Cardiac muscle cell (in vitro differentiated cells and primary cell): ENCODE data around the gene HOXD9. TPM values are rescaled to one million over a fixed set of nuclear protein-coding genes. Genes with fewer than 3 reads are reported as not detected.

Source experiments
- DNase-seq, 2 donors: peaks; one replicate each; pipeline versions ENCODE4 v3.0.0 to v3.0.0-alpha.2; 2010 to 2017; ENCODE audit warnings: low read depth in 1 of 2, low spot score in 1 of 2
- H3K27ac ChIP-seq: fragments of 200-600 bp; sonication (generic); 2 replicates; pipeline ENCODE4 v1.5.1; 2016
- H3K27me3 ChIP-seq: fragments of 200-600 bp; sonication (generic); 2 replicates; pipeline ENCODE4 v1.6.0; 2016; ENCODE audit warnings: control low read depth
- H3K36me3 ChIP-seq: fragments of 200-600 bp; sonication (generic); 2 replicates; pipeline ENCODE4 v1.5.1; 2016; ENCODE audit warnings: control low read depth
- H3K4me1 ChIP-seq: fragments of 200-600 bp; sonication (generic); 2 replicates; pipeline ENCODE4 v1.8.1; 2017; ENCODE audit warnings: low read depth, mild to moderate bottlenecking, mixed run types
- H3K4me3 ChIP-seq: fragments of 200-600 bp; sonication (generic); 2 replicates; pipeline ENCODE4 v1.5.1; 2016; ENCODE audit warnings: mild to moderate bottlenecking
- H3K9me3 ChIP-seq: fragments of 200-600 bp; sonication (generic); 2 replicates; pipeline ENCODE4 v1.5.1; 2017; ENCODE audit warnings: low read depth, mild to moderate bottlenecking, control low read depth
- polyA plus RNA-seq: library from polyadenylated mRNA; unstranded; fragments of >200 nt; fragmentation: Nextera tagmentation; extraction: Ambion mirVana; gene quantifications from 2 replicates; pipeline ENCODE4 v1.2.1, GENCODE V29; 2016
- total RNA-seq: library from RNA; depleted of rRNA; stranded (reverse); fragments of >200 nt; gene quantifications from 2 replicates; pipeline ENCODE4 v1.2.3, GENCODE V29; 2016
- TF ChIP-seq, protein P1 (sequence below): IDR thresholded peaks from 2 replicates; pipeline ENCODE4 v1.5.1; 2012; ENCODE audit warnings: low read depth, mild to moderate bottlenecking, low read length

The HOXD9 gene
- total and polyA plus RNA-seq, 2 experiments from 2014 or later, result not detected

GRCh38 chr2:176091329-176092258 is 30.9 kb upstream of the HOXD9 start:
- no peak overlapping the region for H3K27ac ChIP-seq
- TF ChIP-seq, protein P1, sequence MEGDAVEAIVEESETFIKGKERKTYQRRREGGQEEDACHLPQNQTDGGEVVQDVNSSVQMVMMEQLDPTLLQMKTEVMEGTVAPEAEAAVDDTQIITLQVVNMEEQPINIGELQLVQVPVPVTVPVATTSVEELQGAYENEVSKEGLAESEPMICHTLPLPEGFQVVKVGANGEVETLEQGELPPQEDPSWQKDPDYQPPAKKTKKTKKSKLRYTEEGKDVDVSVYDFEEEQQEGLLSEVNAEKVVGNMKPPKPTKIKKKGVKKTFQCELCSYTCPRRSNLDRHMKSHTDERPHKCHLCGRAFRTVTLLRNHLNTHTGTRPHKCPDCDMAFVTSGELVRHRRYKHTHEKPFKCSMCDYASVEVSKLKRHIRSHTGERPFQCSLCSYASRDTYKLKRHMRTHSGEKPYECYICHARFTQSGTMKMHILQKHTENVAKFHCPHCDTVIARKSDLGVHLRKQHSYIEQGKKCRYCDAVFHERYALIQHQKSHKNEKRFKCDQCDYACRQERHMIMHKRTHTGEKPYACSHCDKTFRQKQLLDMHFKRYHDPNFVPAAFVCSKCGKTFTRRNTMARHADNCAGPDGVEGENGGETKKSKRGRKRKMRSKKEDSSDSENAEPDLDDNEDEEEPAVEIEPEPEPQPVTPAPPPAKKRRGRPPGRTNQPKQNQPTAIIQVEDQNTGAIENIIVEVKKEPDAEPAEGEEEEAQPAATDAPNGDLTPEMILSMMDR, result no peak
- peaks cover 100% of the 10 kb centered on the region for H3K27me3 ChIP-seq
- no peak overlapping the region for H3K4me3 ChIP-seq
- H3K9me3 ChIP-seq, result no peaks in the 10 kb centered on the region
- no peaks in the 10 kb centered on the region for H3K4me1 ChIP-seq
- DNase-seq, result no peak
- H3K36me3 ChIP-seq, result no peaks in the 10 kb centered on the region

DNA sequence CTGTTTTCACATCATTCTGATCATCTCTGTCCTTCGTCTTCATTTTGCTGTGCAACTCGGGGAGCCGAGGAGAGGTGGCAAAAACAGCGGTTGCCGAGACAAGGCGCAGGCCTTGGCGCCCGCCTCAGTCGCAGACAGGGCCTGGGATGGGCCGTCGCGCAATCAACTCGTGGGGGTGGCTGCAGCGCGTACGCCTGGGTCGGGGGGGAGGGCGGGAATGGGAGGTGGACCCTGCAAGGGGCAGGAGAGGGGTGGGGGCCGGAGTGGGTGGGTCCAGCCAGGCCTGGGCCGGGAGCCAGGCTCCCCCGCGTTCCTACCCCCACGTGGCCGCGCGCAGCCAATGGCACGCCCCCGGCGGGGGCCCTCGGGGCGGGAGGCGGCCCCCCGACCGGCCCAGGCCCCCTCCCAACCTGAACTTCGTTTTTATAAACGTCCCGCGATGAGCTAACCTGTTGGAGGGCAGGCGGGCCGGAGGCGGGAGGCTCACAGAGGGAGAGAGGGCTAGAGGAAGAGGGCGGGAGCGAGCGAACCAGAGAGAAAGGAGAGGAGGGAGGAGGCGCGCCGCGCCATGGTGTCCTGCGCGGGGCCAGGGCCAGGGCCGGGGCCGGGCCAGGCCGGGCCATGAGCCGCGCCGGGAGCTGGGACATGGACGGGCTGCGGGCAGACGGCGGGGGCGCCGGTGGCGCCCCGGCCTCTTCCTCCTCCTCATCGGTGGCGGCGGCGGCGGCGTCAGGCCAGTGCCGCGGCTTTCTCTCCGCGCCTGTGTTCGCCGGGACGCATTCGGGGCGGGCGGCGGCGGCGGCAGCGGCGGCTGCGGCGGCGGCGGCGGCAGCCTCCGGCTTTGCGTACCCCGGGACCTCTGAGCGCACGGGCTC is 30.0 kb upstream of the HOXD9 start, which contains the start of gene HOXD13:
TSS of gene HOXD13 (plus strand) at position 452 of the 875 bp plus-strand sequence. CDS start at position 622, 170 bp downstream.
- Histone ChIP-seq H3K4me1 (no peaks in the 10 kb centered on the region), H3K36me3 (no peaks in the 10 kb centered on the region), H3K27ac (no peak within 1 kb of the TSS), H3K9me3 (no peaks in the 10 kb centered on the region), H3K4me3 (peak within 1 kb of the TSS; percentile 26), H3K27me3 (peaks cover 100% of the 10 kb centered on the region)
- peak in 1 of 2 donors; percentile 55 for DNase-seq
- TF ChIP-seq, protein P1, result no peak

DNA sequence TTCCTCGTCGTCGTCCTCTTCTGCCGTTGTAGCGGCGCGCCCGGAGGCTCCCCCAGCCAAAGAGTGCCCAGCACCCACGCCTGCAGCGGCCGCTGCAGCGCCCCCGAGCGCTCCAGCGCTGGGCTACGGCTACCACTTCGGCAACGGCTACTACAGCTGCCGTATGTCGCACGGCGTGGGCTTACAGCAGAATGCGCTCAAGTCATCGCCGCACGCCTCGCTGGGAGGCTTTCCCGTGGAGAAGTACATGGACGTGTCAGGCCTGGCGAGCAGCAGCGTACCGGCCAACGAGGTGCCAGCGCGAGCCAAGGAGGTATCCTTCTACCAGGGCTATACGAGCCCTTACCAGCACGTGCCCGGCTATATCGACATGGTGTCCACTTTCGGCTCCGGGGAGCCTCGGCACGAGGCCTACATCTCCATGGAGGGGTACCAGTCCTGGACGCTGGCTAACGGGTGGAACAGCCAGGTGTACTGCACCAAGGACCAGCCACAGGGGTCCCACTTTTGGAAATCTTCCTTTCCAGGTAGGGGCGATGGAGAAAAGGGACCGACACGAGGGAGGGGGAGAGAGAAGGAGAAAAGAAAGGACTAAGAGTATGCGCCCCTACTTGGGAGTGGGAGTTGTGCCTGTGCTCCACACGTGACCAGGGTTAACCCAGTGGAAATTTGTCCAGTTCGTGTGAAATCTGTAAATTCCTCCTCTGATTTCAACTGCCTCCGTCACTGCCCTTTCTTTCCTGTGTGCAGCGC is 29.2 kb upstream of the HOXD9 start:
- Histone ChIP-seq H3K9me3 (no peaks in the 10 kb centered on the region), H3K27me3 (peaks cover 100% of the 10 kb centered on the region), H3K4me1 (no peaks in the 10 kb centered on the region), H3K36me3 (no peaks in the 10 kb centered on the region), H3K4me3 (peak overlapping the region; percentile 26), H3K27ac (no peak overlapping the region)
- DNase-seq, result no peak
- TF ChIP-seq, protein P1, result no peak

DNA sequence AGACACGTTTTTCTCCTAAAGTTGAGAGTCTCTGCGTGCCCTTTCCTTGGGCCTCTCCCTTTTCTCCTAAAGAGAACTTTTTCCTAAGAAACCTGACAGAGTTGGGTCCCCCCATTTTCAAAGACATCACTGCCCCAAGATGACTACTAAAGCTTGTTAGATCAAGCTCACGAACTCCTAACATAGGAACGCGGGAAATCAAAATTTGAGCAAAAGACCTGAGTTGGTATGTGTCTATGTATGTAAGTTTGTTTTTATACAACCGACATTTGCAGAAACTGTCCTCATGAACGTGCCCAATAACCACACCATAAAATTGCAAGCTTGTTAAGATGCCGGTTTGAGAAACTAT is 28.6 kb upstream of the HOXD9 start:
- Histone ChIP-seq H3K27me3 (peaks cover 100% of the 10 kb centered on the region), H3K27ac (no peak overlapping the region), H3K36me3 (no peaks in the 10 kb centered on the region), H3K4me1 (no peaks in the 10 kb centered on the region), H3K4me3 (no peak overlapping the region), H3K9me3 (no peaks in the 10 kb centered on the region)
- TF ChIP-seq, protein P1, result no peak
- DNase-seq, result no peak

GRCh38 chr2:176094349-176094748 is 28.2 kb upstream of the HOXD9 start:
- Histone ChIP-seq H3K36me3 (no peaks in the 10 kb centered on the region), H3K27ac (no peak overlapping the region), H3K4me1 (no peaks in the 10 kb centered on the region), H3K4me3 (no peak overlapping the region), H3K9me3 (no peaks in the 10 kb centered on the region), H3K27me3 (peaks cover 100% of the 10 kb centered on the region)
- DNase-seq, result no peak
- TF ChIP-seq, protein P1, result no peak
